Endometrial microvascular endothelial cells (primary cell): Measurements from ENCODE around the gene DEGS2. TPM values are rescaled to one million over a fixed set of nuclear protein-coding genes. Genes with fewer than 3 reads are reported as not detected.

ENCODE experiments used
- in situ Hi-C: cut with HindIII; loops from 2 replicates; pipeline ENCODE4 v1.10.0; 2017; ENCODE audit warnings: low sequenced_read_pairs, low pct_unique_long_range_greater_than_20kb; ENCODE audit errors: inconsistent ontology term
- total RNA-seq: library from RNA; depleted of rRNA; stranded (reverse); fragments of >200 nt; gene quantifications from one replicate; pipeline ENCODE4 v1.2.3, GENCODE V29; 2015; ENCODE audit errors: inconsistent ontology term

DEGS2 gene
- total RNA-seq, 1 donor from 2014 or later, result not detected

DNA sequence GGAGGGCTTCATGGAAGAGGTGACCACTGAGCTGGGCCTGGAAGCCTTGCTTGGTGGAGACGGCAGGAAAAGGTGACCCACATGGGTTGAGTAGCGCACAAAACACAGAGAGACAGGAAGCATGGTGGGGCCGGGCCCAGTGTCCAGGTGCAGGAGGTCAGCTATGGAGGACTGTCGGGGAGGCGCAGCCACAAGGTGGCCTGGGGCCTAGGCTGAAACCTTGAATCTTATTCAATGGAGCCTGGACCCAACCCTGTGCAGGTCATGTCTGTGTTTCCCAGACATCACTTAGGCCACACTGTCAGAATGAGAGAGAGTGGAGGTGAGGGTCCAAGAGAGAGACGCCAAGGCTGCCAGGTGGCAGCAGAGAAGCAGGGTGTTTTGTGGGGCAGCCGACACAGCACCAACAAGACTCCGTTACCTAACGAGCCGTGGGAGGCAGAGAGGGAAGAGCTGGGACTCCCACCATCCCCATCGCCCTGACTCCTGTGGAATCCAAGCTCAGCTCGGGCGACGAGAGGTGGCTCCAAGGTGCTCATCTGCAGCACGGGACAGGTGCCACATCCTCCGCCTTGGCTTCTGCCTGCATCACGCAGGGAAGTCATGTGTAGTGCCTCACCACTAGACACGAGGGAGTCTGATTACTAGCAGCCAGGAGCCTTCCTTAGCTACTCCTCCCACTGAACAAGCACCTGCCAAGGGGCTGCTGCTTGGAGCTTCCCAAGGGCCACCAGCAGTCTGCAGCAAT, 38.7 kb downstream of the DEGS2 start:
- in situ Hi-C loops, result no loop called here

DNA sequence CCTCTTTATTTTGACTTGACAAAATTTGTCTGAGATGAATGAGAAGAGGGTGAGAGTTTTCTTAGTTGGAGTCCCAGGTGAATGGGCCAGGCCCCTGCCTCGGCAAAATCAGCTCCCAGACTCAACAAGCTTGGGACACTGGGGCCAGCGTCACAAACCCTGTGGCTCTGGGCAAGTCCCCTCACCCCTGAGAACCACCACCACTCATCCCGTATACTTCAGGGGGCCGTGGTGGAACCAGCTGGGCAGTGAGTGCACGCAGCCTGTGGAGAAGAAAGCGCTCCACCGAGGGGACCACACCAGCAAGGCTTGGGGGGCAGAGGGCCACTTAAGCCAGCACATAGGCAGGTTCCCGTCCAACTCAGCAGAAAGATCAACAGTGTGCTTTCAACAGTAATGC, 40.2 kb downstream of the DEGS2 start:
- in situ Hi-C loops, result no loop called here

DNA sequence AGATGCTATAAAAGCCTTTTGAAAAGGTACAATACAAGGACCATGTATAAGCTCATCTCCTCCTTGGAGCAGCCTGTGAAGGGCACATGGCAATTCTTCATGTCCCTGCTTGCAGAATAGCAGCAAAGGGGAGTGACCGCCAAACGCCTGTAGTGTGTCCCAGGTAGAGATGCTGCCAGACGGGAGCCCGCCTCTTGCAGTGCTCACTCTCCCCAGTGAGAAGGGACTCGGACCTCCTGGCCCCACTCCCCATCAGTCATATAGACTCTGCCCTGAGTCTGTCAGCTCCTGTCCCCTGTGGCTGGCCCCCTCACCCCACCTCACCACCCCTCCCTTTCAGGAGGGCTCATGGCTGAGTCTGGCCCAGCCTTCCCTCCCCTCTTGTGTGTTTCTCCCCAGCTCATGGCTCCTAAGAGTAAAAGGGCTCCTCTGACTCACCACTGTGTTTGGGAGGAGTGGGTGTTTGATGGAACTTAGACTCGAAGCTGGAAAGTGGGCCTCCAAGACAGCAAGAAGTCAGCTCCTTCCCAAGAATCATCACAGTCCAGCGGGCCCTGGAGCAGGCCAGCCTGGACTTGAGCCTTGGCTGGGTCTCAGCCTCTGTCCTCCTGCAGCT, 40.9 kb downstream of the DEGS2 start:
- in situ Hi-C loops, result no loop called here

DNA sequence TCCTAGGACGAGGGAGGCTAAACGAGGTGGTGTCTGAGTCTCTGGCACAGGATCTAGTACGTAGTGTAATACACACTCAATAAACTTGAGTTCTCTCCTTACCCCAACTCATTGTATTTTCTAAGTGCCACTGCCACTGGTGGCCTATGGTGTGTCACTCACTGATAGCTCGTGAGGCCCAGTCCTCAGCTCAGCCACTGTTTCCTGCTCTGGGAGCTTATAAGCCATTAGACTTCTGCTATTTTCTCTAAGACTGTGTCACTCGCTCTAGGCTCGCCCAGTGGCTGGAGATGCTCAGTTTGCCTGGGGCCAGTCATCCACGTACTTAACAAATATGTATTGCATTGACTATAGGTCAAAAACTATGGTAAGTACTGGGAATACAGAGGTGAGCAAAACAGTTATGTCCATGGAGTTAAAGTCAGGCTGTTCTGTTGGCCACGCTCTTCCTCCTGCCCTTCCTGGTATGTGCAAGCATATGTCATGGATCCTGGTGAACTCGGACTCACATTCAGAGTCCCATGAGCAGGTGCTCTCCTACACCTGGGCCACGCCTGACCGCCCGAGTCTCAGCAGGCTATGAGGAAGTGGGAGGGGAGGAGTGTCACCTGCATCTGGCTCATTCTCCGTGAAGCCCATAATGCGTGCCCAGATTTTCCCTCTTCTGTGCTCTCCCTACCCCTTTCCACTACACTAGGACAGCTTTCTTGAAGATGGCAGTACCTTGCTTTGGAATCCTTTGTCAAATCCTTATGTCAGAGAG, 41.6 kb downstream of the DEGS2 start:
- in situ Hi-C loops, result no loop called here

DNA sequence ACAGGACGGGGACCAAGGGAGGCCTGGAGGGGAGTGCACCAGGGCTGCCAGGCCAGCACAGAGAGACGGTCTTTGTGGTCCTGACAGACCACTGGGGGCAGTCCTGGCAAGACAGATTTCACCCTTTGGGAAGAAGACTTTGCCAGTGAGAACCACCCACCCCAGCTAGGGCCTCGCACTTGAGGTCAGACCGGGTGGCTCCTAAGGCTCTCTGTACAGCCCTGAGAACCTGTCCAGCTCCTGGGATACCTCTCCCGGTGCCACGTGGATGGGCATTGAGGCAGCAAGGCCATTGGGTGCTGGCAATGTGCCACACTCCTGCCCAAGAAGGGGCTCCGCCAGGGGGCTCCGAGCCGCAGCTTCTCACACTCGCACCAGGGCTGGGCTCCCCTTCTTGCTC, 42.4 kb downstream of the DEGS2 start:
- in situ Hi-C loops, result no loop called here

DNA sequence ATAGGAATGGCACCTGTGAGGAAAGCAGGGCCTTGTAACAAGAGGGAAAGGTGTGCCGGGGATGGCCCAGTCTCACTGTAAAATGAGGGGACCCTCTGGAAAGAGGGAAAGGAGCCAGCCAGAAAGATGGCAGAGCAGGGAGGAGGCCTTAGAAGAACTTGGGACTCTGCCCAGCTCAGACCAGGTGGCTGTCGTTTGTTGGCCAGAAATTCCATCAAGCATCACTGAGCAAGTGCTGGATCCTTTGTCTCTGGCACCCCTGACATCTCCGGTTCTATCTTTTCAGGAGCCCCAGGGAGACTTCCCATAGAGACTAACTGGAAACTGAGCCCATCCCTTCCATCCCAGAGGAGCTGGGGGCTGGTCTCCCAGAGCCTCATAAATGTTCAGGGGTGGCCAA, 43.3 kb downstream of the DEGS2 start:
- in situ Hi-C loops, result no loop called here

DNA sequence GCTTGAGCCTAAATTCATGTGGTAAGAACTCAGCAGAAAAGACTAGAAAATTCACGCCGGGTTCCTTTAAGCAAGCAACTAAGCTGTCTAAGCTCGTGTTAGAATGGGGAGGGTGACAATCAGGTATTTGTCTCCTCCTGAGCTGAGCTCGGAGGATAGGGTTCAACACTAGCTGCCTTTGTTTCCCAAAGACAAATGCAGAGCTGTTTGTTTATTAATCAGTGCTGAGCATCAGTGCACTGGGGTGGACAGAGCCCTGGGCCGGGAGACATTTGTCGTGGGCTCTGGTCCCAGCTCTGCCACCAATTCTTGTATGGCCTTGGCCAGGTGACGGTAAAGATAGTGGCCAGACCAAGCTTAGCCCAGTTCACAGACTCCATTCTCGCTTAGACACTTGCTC, 43.7 kb downstream of the DEGS2 start:
- in situ Hi-C loops, result no loop called here

DNA sequence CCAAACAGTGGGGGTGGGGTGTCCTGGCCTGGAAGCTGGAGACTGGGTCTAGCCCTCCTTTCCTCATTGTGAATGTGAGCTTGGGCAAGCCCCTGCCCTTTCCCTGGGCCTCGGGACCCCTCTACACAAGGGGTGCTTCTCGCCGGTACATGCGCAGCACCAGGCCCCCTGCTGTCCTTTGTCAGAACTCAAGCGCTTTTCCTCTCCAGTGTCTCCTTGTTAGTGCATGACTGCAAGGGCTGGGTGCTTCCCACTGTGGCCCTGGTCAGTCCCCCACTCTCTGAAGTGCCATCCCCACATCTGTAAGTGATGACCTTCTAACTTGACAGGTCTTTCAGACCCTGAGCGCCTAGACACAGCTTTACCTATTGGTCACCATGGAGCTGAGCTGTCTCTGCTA, 44.2 kb downstream of the DEGS2 start:
- in situ Hi-C loops, result no loop called here

DNA sequence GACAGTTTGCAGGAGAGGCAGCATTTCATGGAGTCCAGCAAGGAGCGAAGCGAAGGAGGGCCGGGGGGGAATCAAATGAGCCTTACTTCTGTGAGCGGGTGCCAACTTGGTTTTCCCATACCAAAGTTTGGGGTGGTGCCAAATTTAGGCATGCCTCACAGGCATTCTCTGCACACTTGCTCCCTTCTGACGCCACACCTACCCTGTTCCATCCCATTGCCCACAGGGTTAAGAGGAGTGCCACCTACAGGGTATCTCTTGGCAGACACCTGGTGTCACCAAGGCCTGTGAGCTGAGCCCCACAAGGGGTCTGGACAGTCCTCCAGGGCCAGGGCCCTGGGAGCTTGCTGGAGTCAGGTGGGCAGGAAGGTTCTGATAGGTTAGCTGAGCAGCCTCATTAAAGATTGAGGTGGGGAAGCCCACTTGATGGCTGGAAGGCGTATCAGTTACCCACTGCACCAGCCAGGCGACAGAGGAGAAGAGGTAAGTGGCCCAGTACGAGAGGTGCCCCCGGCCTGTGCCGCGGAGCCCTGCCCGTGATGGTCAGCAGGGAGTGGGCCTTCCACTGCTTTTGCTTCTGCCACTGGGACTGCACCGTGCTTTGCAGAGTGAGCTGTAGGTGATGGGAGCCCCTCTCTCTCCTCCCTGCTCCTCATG, 45.2 kb downstream of the DEGS2 start:
- in situ Hi-C loops, result no loop called here

DNA sequence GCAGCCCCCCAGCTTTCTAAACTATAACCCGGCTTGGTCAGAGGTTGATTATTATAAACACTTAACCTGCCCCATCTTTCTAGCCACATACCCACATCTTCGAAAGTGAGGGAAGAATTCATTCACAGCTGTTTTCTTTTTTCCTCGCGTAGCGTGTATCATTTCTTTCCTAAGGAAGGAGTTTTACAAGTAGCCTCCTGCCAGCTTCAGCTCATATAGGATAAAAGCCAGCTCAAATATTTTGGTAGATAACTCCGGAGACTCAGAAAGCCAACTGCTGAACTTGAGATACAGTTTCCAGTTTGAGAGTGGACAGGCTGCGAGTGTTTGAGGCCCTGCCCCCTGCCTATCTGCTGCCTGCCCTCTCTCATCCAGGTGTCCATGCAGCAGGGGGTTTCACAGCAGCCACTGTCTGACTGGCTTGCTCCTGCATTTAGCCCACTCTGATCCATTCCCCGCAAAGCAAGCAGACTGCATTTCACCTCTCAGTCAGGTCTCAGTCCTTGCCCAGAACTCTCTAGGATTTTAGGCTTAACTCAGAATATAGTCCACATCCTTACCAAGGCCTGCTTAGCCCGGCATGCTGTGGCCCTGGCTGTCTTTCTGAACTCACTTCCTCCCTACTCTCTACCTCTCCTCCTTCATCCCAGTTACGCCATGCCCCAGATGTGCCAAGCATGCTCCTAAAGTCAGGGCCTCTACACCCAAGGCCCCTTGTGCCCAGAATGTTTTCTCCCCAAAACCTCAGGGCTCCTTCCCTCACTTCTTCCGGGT, 47.3 kb downstream of the DEGS2 start:
- in situ Hi-C loops, result no loop called here

DNA sequence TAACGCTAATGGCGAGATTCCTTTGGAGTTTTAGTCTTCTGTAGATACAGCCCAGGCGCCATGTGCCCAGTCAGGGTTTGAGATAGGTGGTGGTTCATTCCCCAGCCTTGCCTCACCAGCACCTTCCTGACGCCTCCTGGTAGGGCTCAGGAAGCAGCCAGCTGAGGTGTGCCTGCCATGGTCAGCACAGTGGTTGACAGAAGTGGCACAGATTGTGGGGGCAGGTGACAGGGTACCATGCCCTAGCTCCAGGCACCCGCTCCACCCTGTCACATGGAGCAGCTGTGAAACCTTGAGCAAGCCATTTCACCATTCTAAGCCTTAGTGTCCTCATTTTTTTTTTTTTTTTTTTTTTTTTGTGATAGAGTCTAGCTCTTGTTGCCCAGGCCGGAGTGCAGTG, 48.6 kb downstream of the DEGS2 start:
- in situ Hi-C loops, result no loop called here

DNA sequence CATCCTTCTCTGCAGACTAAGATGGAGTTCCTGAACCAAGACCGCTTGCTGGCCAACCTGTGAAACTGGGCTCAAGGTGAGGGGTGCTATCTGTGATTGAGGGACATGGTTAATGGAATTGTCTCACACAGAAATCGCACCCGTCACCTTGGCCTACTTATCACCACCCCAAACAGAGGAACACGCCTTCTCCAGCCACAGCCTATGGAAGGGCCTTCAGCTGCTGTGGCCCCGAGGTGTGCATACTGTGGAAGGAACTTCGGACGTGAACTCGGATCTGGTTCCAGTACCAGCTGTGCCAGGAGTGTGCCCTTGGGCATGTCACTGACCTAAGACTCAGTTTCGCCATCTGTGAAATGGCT, 49.9 kb downstream of the DEGS2 start:
- in situ Hi-C loops, result no loop called here

DNA sequence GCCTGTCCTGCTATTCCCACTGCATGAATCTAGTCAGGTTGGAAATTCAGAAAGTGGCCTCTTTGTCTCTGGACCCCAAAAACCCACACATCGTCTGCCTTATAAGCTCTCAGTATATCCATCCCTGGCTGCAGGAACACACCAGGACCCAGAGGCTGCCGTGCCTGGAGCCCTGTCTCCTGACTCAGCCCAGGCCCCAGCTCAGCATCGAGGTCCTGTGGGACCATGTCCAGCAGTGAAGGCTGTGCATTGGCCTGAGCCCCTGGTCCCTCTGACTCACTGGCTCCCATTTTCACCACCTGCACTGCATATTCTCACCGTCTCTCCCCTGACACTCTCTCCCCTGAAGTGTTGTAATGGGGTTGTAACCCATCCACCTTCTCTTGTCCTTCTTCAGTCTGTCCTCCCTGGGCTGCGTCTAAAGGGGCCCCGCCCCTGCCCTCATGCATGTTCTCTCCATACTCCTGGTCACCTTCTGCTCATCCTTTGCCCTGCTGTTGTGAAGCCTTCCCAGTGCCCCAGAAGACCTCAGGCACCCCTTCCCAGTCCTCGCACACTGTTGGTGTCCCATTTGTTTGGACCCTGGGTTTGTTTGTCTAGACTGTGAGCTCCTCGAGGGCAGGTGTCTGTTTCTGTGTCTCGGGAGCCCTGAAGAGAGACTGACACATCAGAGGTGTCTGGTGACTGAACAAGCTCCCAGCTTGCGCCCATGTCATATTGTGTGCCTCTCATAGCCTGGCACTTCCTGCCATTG, 50.4 kb downstream of the DEGS2 start:
- in situ Hi-C loops, result no loop called here

DNA sequence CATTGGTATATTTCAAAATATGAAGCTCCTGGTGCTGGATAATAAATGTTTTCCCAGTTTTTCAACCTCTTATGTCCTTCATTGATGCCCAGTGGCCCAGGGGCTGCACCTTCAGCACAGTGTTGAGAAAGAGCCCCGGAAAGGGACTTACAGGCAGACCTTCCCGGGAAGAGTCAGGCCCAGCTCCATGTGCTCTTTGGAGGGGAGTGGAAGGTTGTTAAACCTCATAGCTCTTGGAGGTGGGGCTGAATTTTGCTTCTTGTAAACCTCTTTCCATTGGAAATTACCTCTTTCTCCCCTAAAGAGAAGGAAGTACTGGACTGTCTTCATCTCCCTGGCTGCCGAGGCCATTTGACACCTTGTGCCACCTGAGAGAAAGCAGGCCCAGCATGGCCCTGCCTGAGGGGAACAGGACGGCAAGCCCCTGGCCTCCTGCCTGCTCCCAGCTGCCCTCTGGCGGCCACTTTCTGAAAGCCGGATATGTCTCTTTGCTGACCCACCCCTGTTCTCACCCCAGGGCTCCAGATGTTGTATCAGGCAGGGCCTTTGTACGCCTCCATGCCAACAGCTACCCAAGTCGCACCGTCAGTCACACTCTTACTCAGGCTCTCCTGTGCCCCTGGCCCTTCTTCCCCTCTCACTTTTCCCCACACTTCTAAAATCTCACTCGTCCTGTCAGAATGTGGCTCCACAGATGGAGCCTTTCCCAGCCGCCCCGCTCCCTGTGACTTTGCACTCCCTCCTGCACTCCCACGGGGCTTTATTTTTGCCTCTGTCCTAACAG, 51.2 kb downstream of the DEGS2 start:
- in situ Hi-C loops, result no loop called here

DNA sequence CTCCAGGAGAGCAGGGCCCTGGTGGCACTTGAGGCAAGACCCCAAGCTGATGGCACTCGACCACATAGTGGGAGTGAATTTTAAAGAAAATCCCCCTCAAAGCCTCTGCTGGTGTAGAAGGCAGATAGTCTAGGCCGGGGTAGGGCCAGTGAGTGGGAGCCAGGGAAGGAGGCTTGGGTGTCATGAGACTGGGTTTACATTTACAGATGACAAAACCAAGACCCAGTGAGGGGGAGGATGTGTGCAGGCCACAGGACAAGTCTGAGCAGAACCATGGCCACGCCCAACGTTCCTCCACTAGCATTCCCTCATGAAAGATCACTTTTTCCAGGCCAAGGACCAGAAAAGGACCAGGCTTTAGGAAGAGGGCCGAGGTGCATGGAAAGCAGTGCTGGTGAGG, 52.2 kb downstream of the DEGS2 start:
- in situ Hi-C loops, result no loop called here

DNA sequence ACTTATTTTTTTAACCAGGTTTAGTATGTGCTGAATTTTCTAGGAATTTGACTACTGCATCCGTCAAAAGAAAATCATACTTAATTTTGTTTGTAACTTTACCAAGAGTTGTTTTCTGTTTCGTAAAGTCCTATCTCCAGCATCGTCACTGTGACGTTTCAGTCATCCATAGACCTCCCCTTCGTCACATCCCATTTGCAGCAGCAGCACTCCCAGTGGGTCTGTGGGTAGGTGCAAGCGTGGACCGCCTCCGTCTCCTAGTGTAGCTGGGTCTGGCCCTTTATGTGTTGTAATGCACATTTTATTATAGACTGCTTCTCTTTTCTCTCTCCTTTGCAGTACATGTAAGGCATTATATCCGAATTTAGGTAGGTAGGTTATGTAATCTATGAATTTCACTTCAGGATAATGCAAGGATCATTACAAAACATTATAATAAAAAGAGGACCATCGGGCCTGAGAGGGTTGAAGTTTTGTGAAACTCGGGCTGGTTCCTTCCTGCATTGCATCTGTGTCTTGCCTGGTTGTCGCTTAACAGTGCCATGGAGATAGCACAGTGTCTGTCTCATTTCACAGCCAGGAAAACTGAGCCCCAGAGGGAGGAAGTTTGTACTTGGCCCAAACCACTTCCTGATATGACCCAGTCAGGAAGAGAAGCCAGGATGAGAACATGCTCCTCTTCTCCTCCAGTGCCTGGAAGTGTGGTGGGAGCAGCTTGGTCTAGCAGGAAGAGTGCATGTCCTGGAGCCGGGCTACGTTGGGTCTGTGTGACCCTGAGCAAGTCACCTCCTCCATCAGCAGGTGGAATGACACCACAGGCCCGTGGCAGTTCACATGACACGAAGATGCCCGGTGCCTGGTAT, 53.0 kb downstream of the DEGS2 start:
- in situ Hi-C loops, result no loop called here
